ENCODE results near the gene HOXA3.

The HOXA3 gene

GRCh38 chr7:27178366-27178765, 26.0 kb upstream of the HOXA3 start:
- peak overlapping the region; percentile 75 for H3K4me3 ChIP-seq (ENCODE audit: low read depth, low read length)
- no peak for TF ChIP-seq CTCF (IDR thresholded peaks at IDR 0.05; ENCODE audit: insufficient read depth, low read length, missing control alignments)
- POLR2A ChIA-PET, result interaction anchor here (0.7 to 4.8 kb wide), 5 partner anchors 9 to 1321 kb away, joined by 5 to 53 read pairs (median 10); partner anchors contain the start of gene HOXA9
- no peak for DNase-seq (ENCODE audit: low read depth, low spot score)
- CTCF ChIA-PET, result interaction anchor here (1.1 to 9.5 kb wide), 11 partner anchors 9 to 1286 kb away, joined by 3 to 117 read pairs (median 5); partner anchors contain the start of genes HOXA7 and HOXA9

- DNase-seq (ENCODE audit: low read depth, low spot score), result no peak
- ChIA-PET CTCF (interaction anchor here (1.1 to 9.5 kb wide), 6 partner anchors 8 to 1285 kb away, joined by 4 to 117 read pairs (median 10); partner anchors contain the start of gene HOXA9), POLR2A (interaction anchor here (1.4 to 4.8 kb wide), 2 partner anchors 8 to 1321 kb away, joined by 6 to 53 read pairs; no protein-coding TSS in a partner anchor)
Measured at GRCh38 chr7:27177795-27178320, 25.5 kb upstream of the HOXA3 start.

GRCh38 chr7:27176962-27177794, 24.8 kb upstream of the HOXA3 start:
- ChIA-PET CTCF (interaction anchor here (0.9 to 9.5 kb wide), 6 partner anchors 8 to 1284 kb away, joined by 4 to 117 read pairs (median 8); partner anchors contain the start of gene HOXA9), POLR2A (interaction anchor here (2.2 to 4.8 kb wide), 2 partner anchors 8 to 11 kb away, joined by 13 to 53 read pairs; partner anchors contain the start of gene HOXA9)
- DNase-seq (ENCODE audit: low read depth, low spot score), result no peak
- H3K4me3 ChIP-seq (ENCODE audit: low read depth, low read length), result peak overlapping the region; percentile 75
- TF ChIP-seq CTCF (IDR thresholded peaks at IDR 0.05; ENCODE audit: insufficient read depth, low read length, missing control alignments), result no peak

More at GRCh38 chr7:27177795-27178320, 25.5 kb upstream of the HOXA3 start:
- H3K4me3 ChIP-seq (ENCODE audit: low read depth, low read length), result peak overlapping the region; percentile 75
- no peak for TF ChIP-seq CTCF (IDR thresholded peaks at IDR 0.05; ENCODE audit: insufficient read depth, low read length, missing control alignments)

- peak overlapping the region; percentile 75 for H3K4me3 ChIP-seq (ENCODE audit: low read depth, low read length)
Measured at GRCh38 chr7:27176524-27176845, 24.1 kb upstream of the HOXA3 start.

GRCh38 chr7:27175626-27176523, 23.5 kb upstream of the HOXA3 start:
- ChIA-PET POLR2A (interaction anchor here (0.8 to 5.5 kb wide), 4 partner anchors 6 to 14 kb away, joined by 3 to 53 read pairs (median 23); partner anchors contain the start of gene HOXA9), CTCF (interaction anchor here (0.9 to 9.5 kb wide), 4 partner anchors 11 to 1283 kb away, joined by 4 to 117 read pairs (median 8); partner anchors contain the start of gene HOXA9)
- no peak for TF ChIP-seq CTCF (IDR thresholded peaks at IDR 0.05; ENCODE audit: insufficient read depth, low read length, missing control alignments)
- no peak for DNase-seq (ENCODE audit: low read depth, low spot score)
- H3K4me3 ChIP-seq (ENCODE audit: low read depth, low read length), result peak overlapping the region; percentile 75

More at GRCh38 chr7:27176524-27176845, 24.1 kb upstream of the HOXA3 start:
- POLR2A ChIA-PET, result interaction anchor here (2.2 to 5.5 kb wide), 3 partner anchors 7 to 15 kb away, joined by 13 to 53 read pairs (median 33); partner anchors contain the start of gene HOXA9
- CTCF ChIA-PET, result interaction anchor here (0.9 to 9.5 kb wide), 4 partner anchors 10 to 1284 kb away, joined by 4 to 117 read pairs (median 8); partner anchors contain the start of gene HOXA9
- DNase-seq (ENCODE audit: low read depth, low spot score), result no peak
- TF ChIP-seq CTCF (IDR thresholded peaks at IDR 0.05; ENCODE audit: insufficient read depth, low read length, missing control alignments), result no peak

Data from AG04449 (cell line).